Measurements from ENCODE around the gene TMEM192.
"Not testable (repeated sequence)": the region's sequence is repeated elsewhere in the genome, so short reads cannot be mapped to it uniquely, and the experiment has no call there.

TMEM192 gene

GRCh38 chr4:165060938-165061337, 51.7 kb downstream of the TMEM192 start:
- Histone ChIP-seq H4K20me1 (no peaks in the 10 kb centered on the region), H3K4me1 (no peaks in the 10 kb centered on the region), H3K4me2 (no peak overlapping the region), H3K9ac (no peak overlapping the region), H3K9me3 (no peaks in the 10 kb centered on the region), H3K27me3 (no peaks in the 10 kb centered on the region), H3K4me3 (no peak overlapping the region), H3K36me3 (no peaks in the 10 kb centered on the region), H3K27ac (no peak overlapping the region)
- TF ChIP-seq Cebpa-rat (IDR thresholded peaks at IDR 0.05): no peak

- H3K9ac ChIP-seq: no peak overlapping the region
- no peaks in the 10 kb centered on the region for H3K9me3 ChIP-seq
- no peak for TF ChIP-seq Cebpa-rat (IDR thresholded peaks at IDR 0.05)
- H3K27me3 ChIP-seq: no peaks in the 10 kb centered on the region
- no peaks in the 10 kb centered on the region for H4K20me1 ChIP-seq
- H3K27ac ChIP-seq: no peak overlapping the region
- no peaks in the 10 kb centered on the region for H3K4me1 ChIP-seq
- H3K4me2 ChIP-seq: no peak overlapping the region
- H3K4me3 ChIP-seq: no peak overlapping the region
- H3K36me3 ChIP-seq: no peaks in the 10 kb centered on the region
Observed at GRCh38 chr4:165059386-165059785, 53.3 kb downstream of the TMEM192 start.

DNA sequence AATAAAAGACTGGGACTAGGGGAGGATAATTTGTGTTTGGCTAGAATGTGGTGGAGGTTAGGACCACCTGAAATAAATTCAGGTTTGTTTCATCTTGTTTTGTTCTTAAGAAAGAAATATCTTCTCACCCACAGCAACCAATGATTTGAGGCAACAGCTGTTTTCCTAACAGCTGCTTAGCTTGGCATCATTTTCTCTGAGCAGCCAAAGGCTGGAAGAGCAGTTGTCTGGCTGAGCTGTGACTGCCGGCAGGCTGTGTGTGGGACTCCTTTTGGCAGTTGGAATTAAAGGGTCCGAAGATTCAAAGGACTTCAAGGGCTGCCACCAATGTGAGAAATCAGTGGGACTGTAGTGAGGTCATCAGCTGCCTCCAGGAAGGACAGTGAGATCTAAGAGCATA, 54.0 kb downstream of the TMEM192 start:
- no peak overlapping the region for H3K9ac ChIP-seq
- H4K20me1 ChIP-seq: no peaks in the 10 kb centered on the region
- H3K4me2 ChIP-seq: no peak overlapping the region
- H3K4me1 ChIP-seq: no peaks in the 10 kb centered on the region
- TF ChIP-seq Cebpa-rat (IDR thresholded peaks at IDR 0.05): no peak
- H3K36me3 ChIP-seq: no peaks in the 10 kb centered on the region
- H3K27me3 ChIP-seq: no peaks in the 10 kb centered on the region
- no peaks in the 10 kb centered on the region for H3K9me3 ChIP-seq
- H3K4me3 ChIP-seq: no peak overlapping the region
- H3K27ac ChIP-seq: no peak overlapping the region

- H3K27ac ChIP-seq: no peak overlapping the region
- TF ChIP-seq Cebpa-rat (IDR thresholded peaks at IDR 0.05): no peak
- no peaks in the 10 kb centered on the region for H4K20me1 ChIP-seq
- H3K4me2 ChIP-seq: no peak overlapping the region
- no peak overlapping the region for H3K4me3 ChIP-seq
- no peaks in the 10 kb centered on the region for H3K4me1 ChIP-seq
- no peak overlapping the region for H3K9ac ChIP-seq
- no peaks in the 10 kb centered on the region for H3K9me3 ChIP-seq
- H3K36me3 ChIP-seq: no peaks in the 10 kb centered on the region
- H3K27me3 ChIP-seq: no peaks in the 10 kb centered on the region
Observed at GRCh38 chr4:165055601-165056000, 57.1 kb downstream of the TMEM192 start.

DNA sequence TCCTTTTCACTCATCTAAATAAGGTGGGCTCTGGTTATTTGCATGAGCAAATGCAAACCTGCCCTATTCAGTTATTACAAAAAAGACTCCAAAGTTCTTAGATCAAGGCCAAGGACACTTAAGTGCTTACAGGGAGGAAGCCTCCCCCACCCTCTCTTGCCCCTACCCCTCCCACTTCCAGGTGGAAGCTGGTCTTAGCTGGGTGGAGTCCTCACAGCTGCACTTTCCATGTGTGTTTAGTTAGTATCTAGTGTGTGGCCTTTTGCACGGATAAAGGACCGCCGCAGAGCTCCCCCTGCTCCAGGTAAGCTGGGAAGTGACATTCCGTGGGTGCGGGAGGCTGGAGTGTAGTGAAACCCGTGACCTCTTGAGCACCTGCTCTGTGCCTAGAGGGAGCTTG, 59.0 kb downstream of the TMEM192 start, which contains the start of gene TRIM75:
Gene TRIM75, plus strand, starts transcription at position 222 of the 400 bp plus-strand sequence. CDS start 5,282 bp downstream, outside the sequence.
- no peak for TF ChIP-seq Cebpa-rat (IDR thresholded peaks at IDR 0.05)
- no peaks in the 10 kb centered on the region for H3K4me1 ChIP-seq

GRCh38 chr4:165052627-165053026, 60.0 kb downstream of the TMEM192 start:
- H3K27ac ChIP-seq: no peak overlapping the region
- H3K9ac ChIP-seq: no peak overlapping the region
- no peaks in the 10 kb centered on the region for H4K20me1 ChIP-seq
- no peaks in the 10 kb centered on the region for H3K27me3 ChIP-seq
- H3K4me3 ChIP-seq: no peak overlapping the region
- no peaks in the 10 kb centered on the region for H3K4me1 ChIP-seq
- H3K9me3 ChIP-seq: no peaks in the 10 kb centered on the region
- no peaks in the 10 kb centered on the region for H3K36me3 ChIP-seq
- no peak for TF ChIP-seq Cebpa-rat (IDR thresholded peaks at IDR 0.05)
- no peak overlapping the region for H3K4me2 ChIP-seq

More for the DNA sequence above, 59.0 kb downstream of the TMEM192 start, which contains the start of gene TRIM75:
- no peaks in the 10 kb centered on the region for H3K36me3 ChIP-seq
- H3K27ac ChIP-seq: no peak within 1 kb of the TSS
- H3K9me3 ChIP-seq: no peaks in the 10 kb centered on the region
- no peak within 1 kb of the TSS for H3K4me2 ChIP-seq
- H3K4me3 ChIP-seq: no peak within 1 kb of the TSS
- no peaks in the 10 kb centered on the region for H4K20me1 ChIP-seq
- H3K27me3 ChIP-seq: no peaks in the 10 kb centered on the region
- no peak within 1 kb of the TSS for H3K9ac ChIP-seq

DNA sequence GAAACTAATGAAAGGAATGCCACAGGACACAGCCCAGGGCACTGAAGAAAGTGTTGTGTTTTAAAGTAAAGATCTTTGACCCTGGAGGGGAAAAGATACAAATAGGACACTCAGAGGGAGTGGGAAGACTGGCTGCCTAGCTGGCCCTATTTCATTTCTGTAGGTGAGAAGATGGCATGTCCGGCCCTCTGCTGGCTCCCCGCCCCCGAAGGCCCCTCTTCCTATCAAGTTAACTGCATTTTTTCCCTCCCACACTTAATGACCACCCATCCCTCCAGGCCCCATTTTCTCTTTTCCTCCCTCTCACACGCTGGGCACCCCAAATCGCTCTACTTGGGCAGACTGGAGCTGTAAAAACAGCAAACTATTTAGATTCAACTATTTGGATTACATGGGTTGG, 64.5 kb downstream of the TMEM192 start:
- no peak for TF ChIP-seq Cebpa-rat (IDR thresholded peaks at IDR 0.05)
- Histone ChIP-seq H3K27me3 (no peaks in the 10 kb centered on the region), H3K4me2 (no peak overlapping the region), H3K4me1 (no peaks in the 10 kb centered on the region), H3K27ac (no peak overlapping the region), H3K9ac (no peak overlapping the region), H4K20me1 (no peaks in the 10 kb centered on the region), H3K36me3 (no peaks in the 10 kb centered on the region), H3K4me3 (no peak overlapping the region), H3K9me3 (no peaks in the 10 kb centered on the region)

- H3K36me3 ChIP-seq: no peaks in the 10 kb centered on the region
Observed at GRCh38 chr4:165031436-165032211, 81.0 kb downstream of the TMEM192 start, which contains the start of gene TRIM60. TRIM60 (plus strand) TSS chr4:165031999; CDS start chr4:165040073, 8,074 bp downstream.

GRCh38 chr4:165027762-165028402, 84.8 kb downstream of the TMEM192 start:
- Histone ChIP-seq H3K4me1 (no peaks in the 10 kb centered on the region), H3K27ac (no peak overlapping the region), H4K20me1 (no peaks in the 10 kb centered on the region), H3K9ac (no peak overlapping the region), H3K36me3 (no peaks in the 10 kb centered on the region), H3K9me3 (peaks cover 19% of the 10 kb centered on the region), H3K4me3 (no peak overlapping the region), H3K4me2 (no peak overlapping the region), H3K27me3 (no peaks in the 10 kb centered on the region)
- no peak for TF ChIP-seq Cebpa-rat (IDR thresholded peaks at IDR 0.05)

More at GRCh38 chr4:165031436-165032211, 81.0 kb downstream of the TMEM192 start, which contains the start of gene TRIM60:
- Histone ChIP-seq H4K20me1 (no peaks in the 10 kb centered on the region), H3K4me1 (no peaks in the 10 kb centered on the region), H3K4me3 (no peak within 1 kb of the TSS), H3K9ac (no peak within 1 kb of the TSS), H3K27me3 (no peaks in the 10 kb centered on the region), H3K4me2 (no peak within 1 kb of the TSS), H3K9me3 (peaks cover 19% of the 10 kb centered on the region), H3K27ac (no peak within 1 kb of the TSS)
- no peak for TF ChIP-seq Cebpa-rat (IDR thresholded peaks at IDR 0.05)

DNA sequence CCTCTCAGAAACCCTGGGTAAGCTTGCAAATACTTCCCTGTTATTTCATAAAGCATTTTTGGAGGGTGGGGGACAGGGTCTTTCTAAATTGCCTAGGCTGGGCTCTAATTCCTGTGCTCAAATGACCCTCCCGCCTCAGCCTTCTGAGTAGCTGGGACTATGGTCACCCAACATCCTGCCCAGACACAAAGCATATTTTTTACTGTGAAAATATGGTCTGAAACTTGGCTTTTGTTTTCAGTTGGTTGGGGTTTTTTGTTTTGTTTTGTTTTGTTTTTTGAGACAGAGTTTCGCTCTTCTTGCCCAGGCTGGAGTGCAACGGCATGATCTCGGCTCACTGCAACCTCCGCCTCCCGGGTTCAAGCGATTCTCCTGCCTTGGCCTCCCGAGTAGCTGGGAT, 86.9 kb downstream of the TMEM192 start:
- not testable (repeated sequence) for H3K36me3 ChIP-seq, H3K9ac ChIP-seq, H3K4me3 ChIP-seq, H3K9me3 ChIP-seq, H3K27me3 ChIP-seq, H4K20me1 ChIP-seq, H3K4me1 ChIP-seq, H3K4me2 ChIP-seq, H3K27ac ChIP-seq

Measured in BLaER1 (cell line).